IMR-90 (cell line): Measurements from ENCODE around the gene KLHL34. TPM values are rescaled to one million over a fixed set of nuclear protein-coding genes. Genes with fewer than 3 reads are reported as not detected.

Source experiments
- ATAC-seq: fragments of 200-7000 bp; cut with Tn5 transposase; 2 replicates; pipeline ENCODE4 v1.9.1; 2020; ENCODE audit warnings: low read depth, mild to moderate bottlenecking, moderate library complexity
- BruUV-seq: library from RNA; stranded (reverse); fragments of 400-500 nt; replicated peaks from 2 replicates; lab custom pipeline; 2021; lab: Mats Ljungman, UMichigan
- CTCF ChIA-PET: fragments of 300-600 bp; formaldehyde crosslinking; extraction: SDS; loops from one replicate; lab custom pipeline; 2021; ENCODE audit warnings: antibody characterized with exemption; lab: Yijun Ruan, JAX
- POLR2A ChIA-PET: fragments of 300-600 bp; sonication (Branson Sonifier 250); formaldehyde crosslinking; loops from one replicate; lab custom pipeline; 2022; ENCODE audit warnings: antibody characterized with exemption; ENCODE audit not compliant: unreplicated experiment; lab: Charles Lee
- DNase-seq: peaks from one replicate; pipeline ENCODE4 v3.0.0; 2013
- H2AFZ ChIP-seq: replicated peaks from 2 replicates; pipeline ENCODE3; 2013; ENCODE audit warnings: low read length, mild to moderate bottlenecking; ENCODE audit not compliant: poor library complexity
- H2AK5ac ChIP-seq: 2 replicates; pipeline ENCODE4 v1.6.1; 2013; ENCODE audit warnings: low read depth, low read length, inconsistent platforms
- H2AK9ac ChIP-seq: replicated peaks from 2 replicates; pipeline ENCODE3; 2013; ENCODE audit warnings: mild to moderate bottlenecking, low read depth, low read length, moderate library complexity; ENCODE audit not compliant: poor library complexity
- H2BK120ac ChIP-seq: 2 replicates; pipeline ENCODE4 v1.6.1; 2013; ENCODE audit warnings: low read depth, low read length, inconsistent platforms
- H2BK15ac ChIP-seq: 3 replicates; pipeline ENCODE4 v1.6.1; 2013; ENCODE audit warnings: low read depth, low read length, inconsistent platforms
- H2BK20ac ChIP-seq: 2 replicates; pipeline ENCODE4 v1.6.1; 2013; ENCODE audit warnings: low read depth, mild to moderate bottlenecking, inconsistent platforms, low read length, moderate library complexity
- H2BK5ac ChIP-seq: 2 replicates; pipeline ENCODE4 v1.6.1; 2013; ENCODE audit warnings: mild to moderate bottlenecking, low read depth, low read length, inconsistent platforms; ENCODE audit not compliant: poor library complexity, severe bottlenecking
- H3K14ac ChIP-seq: replicated peaks from 2 replicates; pipeline ENCODE4 v1.6.1; 2013; ENCODE audit warnings: low read depth, low read length, inconsistent platforms
- H3K18ac ChIP-seq: 2 replicates; pipeline ENCODE4 v1.6.1; 2013; ENCODE audit warnings: low read depth, low read length, control low read depth
- H3K23ac ChIP-seq: 2 replicates; pipeline ENCODE4 v1.6.1; 2013; ENCODE audit warnings: low read depth, low read length, inconsistent platforms
- H3K27ac ChIP-seq: 2 replicates; pipeline ENCODE4 v1.5.1; 2013; ENCODE audit warnings: mild to moderate bottlenecking, control low read depth, low read length; ENCODE audit not compliant: insufficient read depth
- H3K27me3 ChIP-seq: 2 replicates; pipeline ENCODE4 v1.6.1; 2013; ENCODE audit warnings: low read length; ENCODE audit not compliant: control insufficient read depth, insufficient read depth
- H3K36me3 ChIP-seq: 2 replicates; pipeline ENCODE4 v1.6.1; 2013; ENCODE audit warnings: low read length, mixed read lengths; ENCODE audit not compliant: control insufficient read depth, insufficient read depth
- H3K4ac ChIP-seq: 2 replicates; pipeline ENCODE4 v1.6.1; 2013; ENCODE audit warnings: low read depth, low read length, inconsistent platforms
- H3K4me1 ChIP-seq: 2 replicates; pipeline ENCODE4 v1.6.1; 2013; ENCODE audit warnings: low read length, mixed read lengths; ENCODE audit not compliant: control insufficient read depth, insufficient read depth
- H3K4me2 ChIP-seq: 2 replicates; pipeline ENCODE4 v1.6.1; 2013; ENCODE audit warnings: low read depth, mild to moderate bottlenecking, control low read depth, low read length, moderate library complexity
- H3K4me3 ChIP-seq: 2 replicates; pipeline ENCODE4 v1.5.1; 2013; ENCODE audit warnings: low read depth, mild to moderate bottlenecking, control low read depth, low read length, moderate library complexity; ENCODE audit not compliant: insufficient read depth
- H3K56ac ChIP-seq: 2 replicates; pipeline ENCODE4 v1.6.1; 2013; ENCODE audit warnings: low read length, inconsistent platforms; ENCODE audit not compliant: insufficient read depth; ENCODE audit errors: extremely low read depth
- H3K79me1 ChIP-seq, 2 experiments: 2 replicates each; pipeline ENCODE4 v1.6.1; 2013; ENCODE audit warnings: low read length in 2 of 2, inconsistent platforms in 1 of 2, low read depth in 1 of 2
- H3K9ac ChIP-seq: 2 replicates; pipeline ENCODE4 v1.6.1; 2013; ENCODE audit warnings: low read depth, low read length, control low read depth
- H3K9me1 ChIP-seq: 2 replicates; pipeline ENCODE4 v1.6.1; 2013; ENCODE audit warnings: low read length, inconsistent platforms; ENCODE audit not compliant: insufficient read depth
- H3K9me3 ChIP-seq: 2 replicates; pipeline ENCODE4 v1.6.1; 2013; ENCODE audit warnings: low read length; ENCODE audit not compliant: control insufficient read depth, insufficient read depth
- H4K20me1 ChIP-seq: 2 replicates; pipeline ENCODE4 v1.6.1; 2013; ENCODE audit warnings: low read length, inconsistent platforms; ENCODE audit not compliant: insufficient read depth
- H4K5ac ChIP-seq: 2 replicates; pipeline ENCODE4 v1.6.1; 2013; ENCODE audit warnings: mild to moderate bottlenecking, low read depth, low read length, control low read depth
- H4K8ac ChIP-seq, 2 experiments: 2 replicates each; pipeline ENCODE4 v1.6.1; 2013; ENCODE audit warnings: low read depth in 2 of 2, low read length in 2 of 2, control low read depth in 1 of 2, inconsistent platforms in 1 of 2
- H4K91ac ChIP-seq: 2 replicates; pipeline ENCODE4 v1.6.1; 2013; ENCODE audit warnings: low read depth, low read length, inconsistent platforms; ENCODE audit not compliant: insufficient read depth
- FOS ChIP-seq: fragments of 150-350 bp; IDR thresholded peaks from 2 replicates; pipeline ENCODE4 v1.6.1; 2016; ENCODE audit warnings: low read depth, low read length
- NFE2L2 ChIP-seq: fragments of 150-350 bp; IDR thresholded peaks from 2 replicates; pipeline ENCODE4 v1.6.1; 2016; ENCODE audit warnings: low read depth, mild to moderate bottlenecking, low read length
- RFX5 ChIP-seq: IDR thresholded peaks from 2 replicates; pipeline ENCODE4 v1.8.0; 2012; ENCODE audit warnings: low read depth, mild to moderate bottlenecking, low read length, moderate library complexity
- WGBS, 2 experiments: methylation state at CpG; one replicate each; pipeline versions ENCODE4 v1.1.5 to v1.1.7; 2013; ENCODE audit warnings: missing lambda C conversion rate in 2 of 2; ENCODE audit not compliant: insufficient read length in 1 of 2; ENCODE audit errors: extremely low coverage in 2 of 2; 5-methylcytosine and 5-hydroxymethylcytosine counted together
- dilution Hi-C: fragments of 300-500 bp; cut with HindIII; formaldehyde crosslinking; loops from one replicate; pipeline ENCODE4 v1.14.3; 2018; ENCODE audit warnings: low sequenced_read_pairs; ENCODE audit not compliant: unreplicated experiment
- in situ Hi-C: fragments of 300-500 bp; cut with MboI; formaldehyde crosslinking; loops from 3 replicates; pipeline ENCODE4 v1.14.3; 2019; ENCODE audit warnings: low sequenced_read_pairs, inconsistent platforms, mixed read lengths
- intact Hi-C: fragments of 100-400 bp; cut with micrococcal nuclease; formaldehyde crosslinking; loops from 2 replicates; pipeline ENCODE4 v1.10.0; 2022
- polyA plus RNA-seq, 3 experiments: library from polyadenylated mRNA; depleted of rRNA; stranded (reverse); fragments of >200 nt; gene quantifications; 2 replicates each; pipeline ENCODE4 v1.2.3, GENCODE V29; 2012; ENCODE audit warnings: low replicate concordance in 1 of 3
- total RNA-seq: library from RNA; depleted of rRNA; stranded (reverse); fragments of >200 nt; gene quantifications from 2 replicates; pipeline ENCODE4 v1.2.3, GENCODE V29; 2012

The KLHL34 gene
- total and polyA plus RNA-seq, 2 of the 4 experiments (the other 2 are of a cell fraction) = not detected

- Histone ChIP-seq H2BK5ac (no peak overlapping the region), H4K8ac (no peak overlapping the region), H2AK9ac (no peak overlapping the region), H3K4ac (no peak overlapping the region), H3K56ac (no peak overlapping the region), H2BK120ac (no peak overlapping the region), H2BK15ac (no peak overlapping the region), H3K36me3 (no peaks in the 10 kb centered on the region), H3K27ac (no peak overlapping the region), H4K20me1 (no peaks in the 10 kb centered on the region), H3K4me3 (no peak overlapping the region), H3K79me1 (no peaks in the 10 kb centered on the region), H3K4me2 (no peak overlapping the region), H3K9ac (no peak overlapping the region), H3K9me3 (peaks cover 11% of the 10 kb centered on the region; the same call in 1 of the 2 replicates), H3K18ac (no peak overlapping the region), H3K14ac (no peak overlapping the region), H3K4me1 (no peaks in the 10 kb centered on the region), H2AK5ac (no peak overlapping the region), H3K9me1 (no peaks in the 10 kb centered on the region), H3K23ac (no peak overlapping the region), H3K27me3 (no peaks in the 10 kb centered on the region), H4K91ac (no peak overlapping the region), H4K5ac (no peak overlapping the region), H2AFZ (no peak overlapping the region), H2BK20ac (no peak overlapping the region)
- CTCF ChIA-PET = no interaction called here
- DNase-seq (no peak), ATAC-seq (no peak)
- no TSS peak for BruUV-seq
- intact Hi-C loops (no loop called here), dilution Hi-C loops (no loop called here), in situ Hi-C loops (no loop called here)
- WGBS, 2 experiments = 54% methylated on average over 4 of the region's 23 CpGs; no CpG with 5 or more reads in 1 of the 2 experiments
- POLR2A ChIA-PET = no interaction called here
- TF ChIP-seq RFX5 = no peak
- no peak for TF ChIP-seq NFE2L2
- TF ChIP-seq FOS = no peak
These were observed 616 bp upstream of the KLHL34 start for GRCh38 chrX:21658746-21659145.
